ENCODE data around the gene PEPD.

PEPD gene

GRCh38 chr19:33393286-33394005 is 128.1 kb downstream of the PEPD start:
- DNase-seq = no peak

DNA sequence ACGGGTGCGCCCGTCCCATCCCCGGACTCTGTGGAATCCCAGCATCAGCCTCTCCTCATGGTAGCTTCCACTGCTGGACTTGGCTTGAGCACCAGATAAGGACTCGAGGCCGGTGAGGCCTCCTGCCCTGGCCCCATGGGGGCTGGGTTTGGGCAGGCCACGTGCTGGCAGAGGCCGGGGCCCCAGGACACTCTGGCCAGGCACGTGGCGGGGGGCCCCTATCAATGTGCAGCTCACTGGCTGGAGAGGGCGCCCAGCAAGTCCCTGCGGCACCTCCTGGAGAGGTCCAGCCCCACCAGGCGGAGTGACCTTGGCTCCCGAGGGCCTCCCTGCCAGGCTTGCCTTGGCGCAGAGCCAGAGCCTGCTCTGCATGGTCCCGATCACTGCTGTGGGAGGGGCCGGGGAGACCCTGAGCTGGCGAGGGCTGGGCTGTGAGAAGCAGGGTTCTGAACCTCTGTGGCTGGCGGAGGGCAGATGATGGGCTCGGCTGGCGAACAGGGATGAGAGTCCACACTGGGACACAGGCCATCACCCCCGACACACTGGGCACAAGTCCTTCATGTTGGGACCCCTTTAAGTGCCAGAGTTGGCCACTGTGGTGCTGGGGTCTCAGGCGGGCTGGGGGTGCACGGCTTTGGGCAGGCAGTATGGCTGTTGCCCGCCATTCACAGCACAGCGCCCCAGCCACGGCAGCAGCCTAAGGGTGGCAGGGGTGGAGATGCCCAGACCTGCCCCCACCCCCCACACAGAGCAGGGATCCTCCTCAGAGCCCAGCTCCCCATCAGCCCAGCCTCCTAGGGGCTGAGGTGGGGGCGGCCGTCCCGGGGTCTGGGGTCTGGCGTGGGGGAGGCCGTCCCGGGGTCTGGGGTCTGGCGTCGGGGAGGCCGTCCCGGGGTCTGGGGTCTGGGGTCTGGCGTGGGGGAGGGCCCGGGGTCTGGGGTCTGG is 129.0 kb downstream of the PEPD start:
- DNase-seq = no peak

DNA sequence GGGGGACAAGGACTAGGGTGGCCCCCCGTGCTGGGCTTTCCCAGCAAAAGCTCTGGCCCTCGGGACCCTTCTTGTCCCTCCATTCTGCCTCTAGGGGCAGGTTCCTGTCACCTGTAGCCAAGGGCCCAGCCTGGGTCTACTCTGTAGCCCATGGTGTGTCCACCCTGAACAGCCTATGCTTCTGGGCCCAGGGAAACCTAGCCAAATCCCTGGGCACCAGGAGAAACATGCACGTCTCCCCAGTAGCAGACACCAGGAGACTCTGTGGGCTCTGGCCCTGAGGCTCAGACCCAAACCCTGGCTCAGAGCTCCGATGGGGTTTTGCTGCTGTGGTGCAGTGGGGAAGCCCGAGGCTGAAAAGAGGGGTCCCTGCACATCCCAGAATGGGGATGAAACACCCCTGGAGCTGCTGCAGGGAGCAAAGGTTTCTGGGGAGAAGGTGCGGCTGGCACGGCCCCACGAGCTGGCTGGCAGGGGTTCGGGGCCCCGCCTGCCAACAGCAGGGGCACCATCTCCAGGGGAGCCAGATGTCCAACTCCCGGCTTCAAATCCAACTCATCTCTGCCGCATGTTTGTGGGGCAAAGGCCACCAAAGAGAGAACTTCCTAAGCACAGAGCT is 129.9 kb downstream of the PEPD start:
- no peak for DNase-seq

DNA sequence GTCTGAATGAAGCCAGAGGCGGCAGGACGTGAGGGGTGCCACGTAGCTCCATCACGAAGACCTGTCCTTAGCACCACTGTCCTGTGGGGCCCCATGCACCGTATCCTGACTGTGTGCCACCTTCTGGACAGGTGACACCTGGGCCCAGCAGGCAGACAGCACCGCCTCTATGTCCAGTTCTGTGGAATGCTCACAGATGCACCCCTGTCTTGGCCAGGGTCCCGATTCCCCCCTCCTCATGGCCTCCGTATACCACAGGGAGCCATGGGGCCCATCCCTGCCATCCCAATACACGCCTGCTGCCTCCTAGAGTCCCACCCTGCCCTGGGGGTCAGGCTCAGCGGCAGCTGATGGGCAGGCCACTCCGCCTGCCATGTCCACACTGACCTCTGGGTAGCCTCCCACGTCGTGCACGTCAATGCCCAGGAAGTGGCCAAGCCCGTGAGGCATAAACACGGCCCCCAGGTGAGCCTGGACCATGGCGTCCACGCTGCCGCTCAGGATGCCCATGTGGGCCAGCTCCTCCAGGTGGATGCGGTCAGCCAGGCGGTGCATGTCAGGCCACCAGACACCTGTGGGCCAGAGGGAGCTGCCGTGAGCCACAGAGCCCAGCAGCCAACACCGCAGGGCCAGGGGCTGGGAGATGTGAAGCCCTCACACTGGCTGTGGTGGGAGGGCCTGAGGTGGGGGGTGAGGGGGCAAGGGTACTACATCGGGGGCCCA is 130.5 kb downstream of the PEPD start:
- no peak for DNase-seq

GRCh38 chr19:33390101-33390907 is 131.3 kb downstream of the PEPD start:
- DNase-seq = no peak

DNA sequence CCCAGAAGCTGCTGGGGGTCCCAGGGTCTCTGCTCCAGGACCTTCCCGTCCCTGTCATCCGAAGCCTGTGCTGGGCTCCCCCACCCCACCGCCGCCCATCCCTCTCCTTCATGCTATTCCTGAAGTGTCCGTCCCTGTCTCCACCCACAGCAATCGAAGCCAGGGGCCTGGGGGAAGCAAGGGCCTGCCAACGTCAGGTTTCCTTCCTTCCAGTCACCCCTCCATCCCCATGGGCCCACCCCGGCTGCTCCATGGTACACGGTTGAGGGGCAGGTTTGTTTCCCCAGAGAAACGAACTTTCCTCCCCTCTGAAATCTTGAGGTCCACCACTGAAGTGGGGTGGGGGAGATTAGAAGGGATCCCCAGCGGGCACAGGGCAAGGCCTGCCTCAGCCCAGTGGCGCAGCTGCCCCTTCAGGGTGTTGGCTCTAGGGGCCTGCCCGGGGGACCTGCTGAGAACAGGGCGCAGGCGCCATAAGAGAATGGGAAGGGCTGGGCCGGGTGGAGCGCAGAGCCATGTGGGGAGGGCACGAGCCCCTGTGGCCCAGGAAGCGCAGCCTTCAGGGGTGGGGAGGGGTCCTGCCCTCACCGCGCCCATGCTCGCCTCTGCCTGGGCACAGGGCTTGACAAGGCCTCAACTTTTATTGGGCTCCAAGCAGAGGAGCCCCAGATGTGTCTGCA is 132.0 kb downstream of the PEPD start:
- no peak for DNase-seq

GRCh38 chr19:33388725-33389420 is 132.7 kb downstream of the PEPD start:
- DNase-seq = no peak

GRCh38 chr19:33388231-33388724 is 133.3 kb downstream of the PEPD start:
- no peak for DNase-seq

DNA sequence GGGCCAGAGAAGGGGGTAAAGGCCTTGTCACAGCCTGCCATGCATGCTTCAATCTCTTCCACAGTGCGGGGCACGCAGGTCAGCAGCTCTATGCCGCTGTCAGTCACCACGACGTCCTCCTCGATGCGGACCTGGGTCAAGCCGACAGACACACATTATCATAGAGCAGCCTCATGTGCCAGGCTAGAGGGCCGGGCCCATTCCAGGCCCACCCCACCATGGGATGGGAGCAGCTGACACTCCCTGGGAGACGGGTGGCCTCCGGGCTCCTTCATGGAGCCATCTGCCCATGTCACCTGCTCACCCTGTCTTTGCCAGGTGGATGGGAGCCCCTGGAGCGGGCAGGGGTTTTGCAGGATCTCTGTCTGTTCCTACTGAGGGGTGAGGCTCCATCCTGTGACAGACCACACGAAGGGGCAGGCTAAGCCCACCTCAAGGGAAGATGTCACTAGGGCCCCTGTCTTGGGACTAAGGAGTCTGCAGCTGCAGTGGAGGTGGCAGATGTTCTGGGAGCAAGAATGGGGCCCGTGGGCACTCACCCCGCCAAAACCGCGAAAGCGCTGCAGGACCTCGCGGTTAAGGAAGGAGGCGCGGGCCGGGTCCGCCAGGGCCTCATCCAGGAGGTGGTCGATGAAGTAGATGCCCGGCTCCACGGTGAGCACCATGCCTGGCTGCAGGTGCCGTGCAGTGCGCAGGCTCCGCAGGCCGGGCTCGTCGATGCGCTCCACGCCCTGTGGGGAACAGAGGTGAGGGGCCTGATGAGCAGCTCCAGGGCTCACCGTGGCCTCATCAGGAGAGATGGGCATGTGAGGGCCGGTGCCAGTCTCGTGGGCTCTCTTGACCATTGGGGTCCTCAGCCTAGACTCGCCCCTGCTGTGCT is 134.0 kb downstream of the PEPD start:
- DNase-seq = no peak

DNA sequence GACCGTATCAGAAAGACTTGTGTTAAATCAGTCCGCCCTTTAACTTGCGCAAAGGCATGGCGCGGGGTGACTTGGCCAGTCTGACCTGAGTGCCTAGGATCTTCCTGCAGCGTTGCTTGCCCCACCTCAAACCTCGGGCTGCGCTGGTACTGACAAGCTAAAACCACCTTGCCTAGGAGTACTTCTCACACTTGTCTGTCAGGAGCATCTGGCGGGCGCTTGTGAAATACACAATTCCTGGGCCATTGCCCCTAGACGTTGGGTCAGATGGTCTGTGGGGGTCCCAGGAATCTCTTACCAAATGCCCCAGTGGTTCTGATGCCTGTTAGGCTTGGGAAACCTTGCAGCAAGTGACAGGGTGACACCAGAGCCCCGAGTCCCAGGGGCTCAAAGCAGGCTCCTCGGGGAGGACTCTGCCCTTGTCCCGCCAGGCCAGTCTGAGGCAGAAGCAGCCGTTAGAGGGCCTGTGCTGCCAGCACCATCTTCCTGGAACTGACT is 135.2 kb downstream of the PEPD start:
- no peak for DNase-seq

DNA sequence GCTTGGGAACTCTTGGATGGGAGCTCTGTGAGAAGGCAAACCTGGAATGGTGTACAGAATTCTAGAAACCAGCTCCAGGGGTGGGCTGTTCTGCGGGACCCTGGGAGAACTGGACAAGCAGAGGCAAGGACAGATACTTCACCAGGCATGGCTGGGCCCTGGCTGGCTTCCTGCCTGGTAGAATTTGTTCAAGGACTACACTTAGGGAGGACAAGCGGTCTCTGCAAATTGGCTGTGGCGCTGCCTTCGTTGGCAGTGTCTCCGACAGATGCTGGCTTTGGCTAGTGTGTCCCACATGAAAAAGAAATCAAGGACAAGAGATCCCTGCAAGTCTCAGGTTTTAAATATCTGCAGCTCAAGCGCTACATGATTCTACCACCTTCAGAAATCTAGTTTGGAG is 135.6 kb downstream of the PEPD start:
- no peak for DNase-seq

GRCh38 chr19:33384983-33385382 is 136.6 kb downstream of the PEPD start:
- DNase-seq = no peak

DNA sequence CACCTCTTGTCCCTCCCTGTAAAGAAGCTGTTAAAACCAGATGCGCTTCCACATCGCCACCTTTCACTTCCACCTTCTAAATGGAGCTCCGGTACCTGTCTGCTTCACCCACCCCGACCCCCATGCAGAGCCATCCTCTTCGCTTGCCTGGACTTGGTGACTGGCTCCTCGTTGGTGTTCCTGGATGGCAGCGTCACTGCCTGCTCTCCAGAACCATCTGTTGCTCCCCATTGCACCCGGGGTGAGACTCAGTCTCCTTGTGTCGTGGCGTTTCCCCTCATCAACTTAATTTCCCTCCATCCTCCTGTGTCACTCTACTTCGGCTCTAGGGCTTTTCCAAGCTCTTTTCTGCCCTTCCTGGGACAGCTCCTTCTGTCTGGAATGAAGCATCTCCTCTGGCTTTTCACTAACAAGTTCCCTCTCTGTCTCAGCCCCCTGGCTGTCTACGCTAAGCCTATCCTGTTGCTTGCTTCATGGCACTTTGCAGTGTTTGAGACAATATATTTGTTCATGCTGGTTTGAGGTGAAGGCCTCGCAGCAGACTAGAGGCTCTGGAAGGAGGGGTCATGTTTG is 137.8 kb downstream of the PEPD start:
- no peak for DNase-seq

DNA sequence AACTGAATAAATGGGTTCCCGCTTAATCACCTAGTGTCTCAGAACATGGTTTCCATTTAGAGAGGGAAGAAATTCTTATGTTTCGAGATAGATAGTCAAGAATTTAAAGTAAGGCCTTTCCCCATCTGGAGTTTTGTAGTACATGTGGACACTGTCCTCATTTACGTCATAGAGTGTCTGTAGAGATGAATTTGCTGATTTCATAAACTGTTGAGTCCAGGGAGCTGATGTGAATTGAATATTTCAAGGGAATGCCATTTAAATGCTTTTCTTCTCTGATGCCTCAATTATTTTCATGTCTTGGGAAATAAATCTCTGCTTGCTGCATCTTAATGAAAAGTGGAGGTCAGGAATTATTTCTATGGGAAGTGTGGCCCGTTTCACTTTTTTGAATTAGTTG is 138.6 kb downstream of the PEPD start:
- DNase-seq = no peak

DNA sequence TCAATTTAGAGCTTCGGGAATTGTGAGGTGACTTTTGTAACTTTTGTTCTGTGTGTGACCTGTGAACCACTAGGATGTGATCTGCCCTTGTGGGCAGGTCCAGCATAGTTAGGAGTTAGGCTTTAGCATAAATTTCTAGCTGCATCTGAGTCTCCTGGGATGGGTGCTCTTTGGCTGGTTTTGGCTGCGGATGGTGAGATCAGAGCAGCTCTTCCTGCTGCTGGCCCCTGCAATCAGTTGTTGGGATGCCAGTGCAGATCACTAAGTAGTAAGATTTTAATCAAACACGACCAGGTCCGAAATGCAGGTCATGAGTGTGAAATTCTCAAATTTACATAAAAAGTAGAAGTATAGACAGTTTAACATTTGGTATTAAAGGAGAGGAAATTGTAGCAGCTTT is 139.6 kb downstream of the PEPD start:
- DNase-seq = no peak

DNA sequence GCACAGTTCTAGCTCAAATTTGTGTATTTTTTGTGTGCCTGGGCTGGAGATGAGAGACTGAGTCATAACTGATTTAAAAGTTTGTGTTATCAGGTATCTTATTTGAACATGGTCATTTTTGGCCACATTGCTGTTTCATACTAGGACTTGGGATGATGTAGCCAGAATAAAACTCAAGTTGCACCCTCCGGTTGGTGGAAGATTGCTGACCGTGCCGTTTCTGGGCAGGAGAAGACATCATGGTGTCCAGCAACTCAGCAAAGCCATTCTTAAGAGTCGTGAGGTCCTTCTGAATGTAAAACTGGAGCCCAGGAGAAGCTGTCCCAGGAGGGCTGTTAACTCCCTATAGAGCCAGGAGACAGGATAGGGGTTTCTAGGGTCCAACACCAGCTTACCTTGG is 140.5 kb downstream of the PEPD start:
- DNase-seq = no peak

DNA sequence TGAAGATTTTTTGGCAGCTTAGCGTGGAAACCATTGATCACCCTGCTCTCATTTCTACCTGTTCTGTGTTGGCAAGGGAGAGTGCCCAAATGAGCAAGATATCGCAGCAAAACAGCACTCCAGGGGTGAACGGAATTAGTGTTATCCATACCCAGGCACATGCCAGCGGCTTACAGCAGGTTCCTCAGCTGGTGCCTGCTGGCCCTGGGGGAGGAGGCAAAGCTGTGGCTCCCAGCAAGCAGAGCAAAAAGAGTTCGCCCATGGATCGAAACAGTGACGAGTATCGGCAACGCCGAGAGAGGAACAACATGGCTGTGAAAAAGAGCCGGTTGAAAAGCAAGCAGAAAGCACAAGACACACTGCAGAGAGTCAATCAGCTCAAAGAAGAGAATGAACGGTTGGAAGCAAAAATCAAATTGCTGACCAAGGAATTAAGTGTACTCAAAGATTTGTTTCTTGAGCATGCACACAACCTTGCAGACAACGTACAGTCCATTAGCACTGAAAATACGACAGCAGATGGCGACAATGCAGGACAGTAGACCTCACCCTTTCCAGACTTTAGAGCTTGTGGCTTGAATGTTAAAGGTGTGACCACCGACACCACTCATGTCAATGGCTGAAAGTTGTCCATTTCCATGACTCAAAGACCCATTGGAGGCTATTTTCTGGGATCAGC is 142.3 kb downstream of the PEPD start:
- DNase-seq = no peak

All from NCI-H226 (cell line).